H1 (cell line): Measurements from ENCODE around the gene ZNF609. TPM values are rescaled to one million over a fixed set of nuclear protein-coding genes. Genes with fewer than 3 reads are reported as not detected.

ENCODE experiments used
- CTCF ChIA-PET: fragments of 300-600 bp; sonication (Branson Sonifier 250); formaldehyde crosslinking; loops from one replicate; lab custom pipeline; 2021; ENCODE audit not compliant: partially characterized antibody; lab: Charles Lee
- POLR2A ChIA-PET: fragments of 300-600 bp; sonication (Branson Sonifier 250); formaldehyde crosslinking; loops from one replicate; lab custom pipeline; 2021; ENCODE audit warnings: inconsistent platforms; ENCODE audit not compliant: partially characterized antibody; lab: Charles Lee
- DNase-seq, 2 experiments: peaks; one replicate each; pipeline versions ENCODE4 v3.0.0 to v3.0.0-alpha.2; 2010 to 2022; ENCODE audit warnings: low spot score in 2 of 2, low read depth in 1 of 2, mixed read lengths in 1 of 2
- FAIRE-seq: peaks from 2 replicates; lab custom pipeline; 2011; peaks lifted over from hg19 to GRCh38; lab: Jason Lieb, UNC
- H2AFZ ChIP-seq: 2 replicates; pipeline ENCODE4 v1.8.1; 2012; ENCODE audit warnings: low read length, inconsistent platforms
- H2AK5ac ChIP-seq: 2 replicates; pipeline ENCODE4 v1.6.1; 2013; ENCODE audit warnings: low read depth, low read length
- H2BK120ac ChIP-seq: replicated peaks from 2 replicates; pipeline ENCODE3; 2013; ENCODE audit warnings: low read depth, low read length, inconsistent platforms
- H2BK12ac ChIP-seq: 2 replicates; pipeline ENCODE4 v1.6.1; 2013; ENCODE audit warnings: low read depth, low read length
- H2BK15ac ChIP-seq: 2 replicates; pipeline ENCODE4 v1.6.1; 2013; ENCODE audit warnings: low read length
- H2BK20ac ChIP-seq: 2 replicates; pipeline ENCODE4 v1.6.1; 2013; ENCODE audit warnings: low read length
- H2BK5ac ChIP-seq: 2 replicates; pipeline ENCODE4 v1.6.1; 2013; ENCODE audit warnings: low read depth, low read length
- H3K14ac ChIP-seq: 2 replicates; pipeline ENCODE4 v1.6.1; 2013; ENCODE audit warnings: inconsistent platforms; ENCODE audit not compliant: insufficient read length
- H3K18ac ChIP-seq: 2 replicates; pipeline ENCODE4 v1.6.1; 2013; ENCODE audit warnings: low read length; ENCODE audit errors: extremely low read depth
- H3K23ac ChIP-seq: 2 replicates; pipeline ENCODE4 v1.6.1; 2013; ENCODE audit warnings: inconsistent platforms; ENCODE audit not compliant: insufficient read length
- H3K23me2 ChIP-seq: 2 replicates; pipeline ENCODE4 v1.6.1; 2013; ENCODE audit warnings: low read depth, low read length
- H3K27ac ChIP-seq: 2 replicates; pipeline ENCODE4 v1.6.1; 2011; ENCODE audit warnings: low read depth, low read length, inconsistent platforms
- H3K27me3 ChIP-seq, 4 experiments: replicated peaks in 1 of 4; 1 replicate in 1 of 4; 2 replicates in 3 of 4; pipeline versions ENCODE4 v1.6.1 to v1.8.1; 2011 to 2013; ENCODE audit warnings: low read length in 3 of 4, mild to moderate bottlenecking in 3 of 4, inconsistent platforms in 2 of 4, mixed read lengths in 2 of 4, moderate library complexity in 1 of 4; ENCODE audit not compliant: control insufficient read depth in 3 of 4, insufficient read depth in 3 of 4; ENCODE audit errors: extremely low read depth in 1 of 4
- H3K36me3 ChIP-seq, 4 experiments: 2 replicates each; pipeline versions ENCODE4 v1.6.1 to v1.8.1; 2011 to 2013; ENCODE audit warnings: mild to moderate bottlenecking in 4 of 4, low read length in 3 of 4, moderate library complexity in 2 of 4, control low read depth in 1 of 4, inconsistent platforms in 1 of 4; ENCODE audit not compliant: insufficient read depth in 4 of 4, control insufficient read depth in 2 of 4
- H3K4ac ChIP-seq: replicated peaks from 2 replicates; pipeline ENCODE3; 2013; ENCODE audit warnings: low read length, low read depth, mixed read lengths, inconsistent platforms; ENCODE audit not compliant: insufficient read length
- H3K4me1 ChIP-seq, 4 experiments: replicated peaks in 1 of 4; 1 replicate in 1 of 4; 2 replicates in 3 of 4; pipeline versions ENCODE4 v1.6.1 to v1.8.1; 2011 to 2013; ENCODE audit warnings: low read length in 3 of 4, inconsistent platforms in 2 of 4, mixed read lengths in 1 of 4; ENCODE audit not compliant: insufficient read depth in 4 of 4, control insufficient read depth in 3 of 4
- H3K4me2 ChIP-seq, 2 experiments: 2 replicates each; pipeline versions ENCODE4 v1.6.1 to v1.8.1; 2011 to 2013; ENCODE audit warnings: low read depth in 2 of 2, low read length in 2 of 2, control low read depth in 1 of 2, inconsistent platforms in 1 of 2, mild to moderate bottlenecking in 1 of 2; ENCODE audit not compliant: insufficient read depth in 1 of 2
- H3K4me3 ChIP-seq, 4 experiments: fragments of 200-600, 300-600 bp in 1 of 4; sonication (generic), shearing (Covaris generic), sonication (Bioruptor Twin) in 1 of 4; 2 replicates each; pipeline versions ENCODE4 v1.5.1 to v1.8.1; 2011 to 2016; ENCODE audit warnings: low read length in 4 of 4, low read depth in 3 of 4, control low read depth in 2 of 4, inconsistent platforms in 2 of 4, mild to moderate bottlenecking in 2 of 4, mixed read lengths in 1 of 4, moderate library complexity in 1 of 4; ENCODE audit not compliant: insufficient read depth in 2 of 4; ENCODE audit errors: extremely low read depth in 1 of 4
- H3K56ac ChIP-seq: replicated peaks from 2 replicates; pipeline ENCODE3; 2013; ENCODE audit warnings: low read depth, mild to moderate bottlenecking, mixed read lengths, low read length, inconsistent platforms; ENCODE audit not compliant: insufficient read length
- H3K79me1 ChIP-seq: 2 replicates; pipeline ENCODE4 v1.6.1; 2013; ENCODE audit warnings: low read depth, low read length, control low read depth
- H3K79me2 ChIP-seq, 2 experiments: 2 replicates each; pipeline versions ENCODE4 v1.6.1 to v1.8.1; 2012 to 2013; ENCODE audit warnings: low read length in 2 of 2, mild to moderate bottlenecking in 2 of 2, inconsistent platforms in 1 of 2; ENCODE audit not compliant: insufficient read depth in 2 of 2, control insufficient read depth in 1 of 2
- H3K9ac ChIP-seq, 4 experiments: replicated peaks in 1 of 4; 1 replicate in 1 of 4; 2 replicates in 3 of 4; pipeline versions ENCODE4 v1.6.1 to v1.8.1; 2011 to 2013; ENCODE audit warnings: low read depth in 3 of 4, low read length in 3 of 4, control low read depth in 2 of 4, mild to moderate bottlenecking in 2 of 4, moderate library complexity in 2 of 4, inconsistent platforms in 1 of 4; ENCODE audit errors: extremely low read depth in 1 of 4
- H3K9me3 ChIP-seq, 2 experiments: 2 replicates each; pipeline versions ENCODE4 v1.6.1 to v1.8.1; 2012 to 2013; ENCODE audit warnings: mild to moderate bottlenecking in 2 of 2, moderate library complexity in 2 of 2, control low read depth in 1 of 2, inconsistent platforms in 1 of 2, low read depth in 1 of 2, low read length in 1 of 2, mixed read lengths in 1 of 2; ENCODE audit not compliant: insufficient read depth in 2 of 2
- H4K20me1 ChIP-seq, 2 experiments: replicated peaks in 1 of 2; 2 replicates each; pipeline versions ENCODE3 to v1.8.1; 2011 to 2013; ENCODE audit warnings: inconsistent platforms in 2 of 2, low read length in 2 of 2, mild to moderate bottlenecking in 1 of 2; ENCODE audit not compliant: insufficient read depth in 2 of 2, control insufficient read depth in 1 of 2
- H4K5ac ChIP-seq: 2 replicates; pipeline ENCODE4 v1.6.1; 2013; ENCODE audit warnings: low read length, low read depth, mixed read lengths, inconsistent platforms; ENCODE audit not compliant: insufficient read length
- H4K8ac ChIP-seq: 2 replicates; pipeline ENCODE4 v1.8.0; 2013; ENCODE audit warnings: mild to moderate bottlenecking, moderate library complexity, low read length, inconsistent platforms; ENCODE audit not compliant: insufficient read depth; ENCODE audit errors: extremely low read depth
- H4K91ac ChIP-seq: replicated peaks from 2 replicates; pipeline ENCODE3; 2013; ENCODE audit warnings: low read length, mixed read lengths, inconsistent platforms; ENCODE audit not compliant: insufficient read length
- ASH2L ChIP-seq: fragments of 200-600, 300-600 bp; sonication (generic); IDR thresholded peaks from one replicate; pipeline ENCODE4 v1.7.1; 2017; ENCODE audit warnings: low read length
- BRCA1 ChIP-seq: IDR thresholded peaks from 2 replicates; pipeline ENCODE4 v1.6.1; 2012; ENCODE audit warnings: low read depth, low read length, improper control_type of control experiment
- CBX8 ChIP-seq: fragments of 300-800, 300-1000 bp; sonication (generic); IDR thresholded peaks from 2 replicates; pipeline ENCODE4 v1.7.1; 2016; ENCODE audit warnings: low read depth, low read length, borderline replicate concordance
- CHD1 ChIP-seq: IDR thresholded peaks from 2 replicates; pipeline ENCODE4 v1.6.1; 2012; ENCODE audit warnings: low read depth, low read length, improper control_type of control experiment
- EZH2 ChIP-seq: fragments of 200-600 bp; sonication (generic); IDR thresholded peaks from 2 replicates; pipeline ENCODE4 v1.7.1; 2012; ENCODE audit warnings: low read depth, mild to moderate bottlenecking, moderate library complexity, low read length, inconsistent platforms; ENCODE audit not compliant: severe bottlenecking
- HDAC2 ChIP-seq, 2 experiments: fragments of 300-600 bp in 1 of 2; sonication (generic) in 1 of 2; IDR thresholded peaks; 2 replicates each; pipeline ENCODE4 v1.6.1; 2011 to 2012; ENCODE audit warnings: low read depth in 2 of 2, low read length in 2 of 2, mild to moderate bottlenecking in 2 of 2, moderate library complexity in 2 of 2, borderline replicate concordance in 1 of 2, inconsistent platforms in 1 of 2
- RFX5 ChIP-seq: IDR thresholded peaks from 2 replicates; pipeline ENCODE4 v1.6.1; 2011; ENCODE audit warnings: low read depth, low read length, improper control_type of control experiment, borderline replicate concordance
- SRF ChIP-seq: IDR thresholded peaks from 2 replicates; pipeline ENCODE4 v1.6.1; 2011; ENCODE audit warnings: mild to moderate bottlenecking, low read depth, low read length, moderate library complexity
- WGBS, 2 experiments: shearing (Covaris generic) in 1 of 2; methylation state at CpG; one replicate each; pipeline versions ENCODE4 v1.1.6 to v1.1.7; 2013 to 2015; ENCODE audit warnings: low lambda C conversion rate in 2 of 2, mixed read lengths in 2 of 2, inconsistent platforms in 1 of 2, low coverage in 1 of 2, missing lambda C conversion rate in 1 of 2; ENCODE audit not compliant: insufficient replicate concordance in 2 of 2, insufficient coverage in 1 of 2, insufficient read length in 1 of 2; ENCODE audit errors: extremely low coverage in 1 of 2, missing lambda C conversion rate in 1 of 2; 5-methylcytosine and 5-hydroxymethylcytosine counted together
- polyA plus RNA-seq, 7 experiments: library from polyadenylated mRNA; depleted of rRNA in 3 of 7; stranded (reverse) in 5 of 7; unstranded in 2 of 7; fragments of >200 nt in 5 of 7; fragments of 200-250 nt in 2 of 7; gene quantifications; 1 replicate in 5 of 7; 2 replicates in 1 of 7; 4 replicates in 1 of 7; pipeline versions ENCODE4 v1.2.1 to v1.2.3, GENCODE V29; 2011 to 2013; ENCODE audit warnings: missing spikeins in 2 of 7, mixed read lengths in 2 of 7
- total RNA-seq: library from RNA; stranded (reverse); fragmentation: NEBNext Ultra II Directional; extraction: Animal tissue kit (Norgen Biotek cat#: 25700); gene quantifications from 2 replicates; pipeline ENCODE4 v1.2.1, GENCODE V29; 2021
- TF ChIP-seq, protein P1 (sequence below), 3 experiments: IDR thresholded peaks; 1 replicate in 2 of 3; 2 replicates in 1 of 3; pipeline versions ENCODE4 v1.5.1 to v1.6.1; 2011; ENCODE audit warnings: low read length in 3 of 3, mild to moderate bottlenecking in 3 of 3, inconsistent platforms in 2 of 3, low read depth in 1 of 3, moderate library complexity in 1 of 3; ENCODE audit not compliant: insufficient read depth in 1 of 3; ENCODE audit errors: control extremely low read depth in 1 of 3

ZNF609 gene
- total and polyA plus RNA-seq, 2 of the 8 experiments (the other 6 are each of a cell fraction or from before 2014, with no cell fraction given) = 15.5 to 47.8 TPM

DNA sequence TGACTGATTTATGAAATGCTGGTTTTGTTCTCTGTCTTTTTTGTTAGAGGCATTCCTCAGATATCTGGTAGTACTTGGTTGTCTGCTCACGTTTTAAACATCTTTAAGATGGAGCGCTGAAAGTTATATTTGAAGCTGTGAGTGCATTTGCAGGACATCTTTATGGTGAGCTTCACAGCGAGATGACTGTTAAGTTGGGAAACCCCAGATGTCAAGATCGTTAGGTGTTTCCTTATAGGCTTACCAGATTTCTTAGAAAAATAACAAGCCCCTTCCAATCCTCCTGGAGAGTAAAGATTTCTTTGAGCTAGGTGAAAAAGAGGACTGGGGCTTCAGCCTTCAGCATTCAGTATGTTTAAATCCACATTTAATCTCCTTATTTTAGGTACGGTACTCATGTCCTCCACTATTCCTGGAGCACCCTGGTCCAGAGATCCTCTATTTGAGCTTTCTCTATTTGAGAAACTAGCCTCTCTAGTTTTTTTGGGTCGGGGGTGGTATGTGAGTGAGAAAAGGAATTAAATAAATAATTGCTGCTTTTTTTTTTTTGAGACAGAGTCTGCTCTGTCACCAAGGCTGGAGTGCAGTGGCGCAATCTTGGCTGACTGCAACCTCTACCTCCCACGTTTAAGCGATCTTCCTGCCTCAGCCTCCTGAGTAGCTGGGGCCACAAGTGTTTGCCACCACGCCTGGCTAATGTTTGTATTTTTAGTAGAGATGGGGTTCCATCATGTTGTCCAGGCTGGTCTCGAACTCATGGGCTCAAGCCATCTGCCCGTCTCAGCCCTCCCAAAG, 72.3 kb downstream of the ZNF609 start:
- Histone ChIP-seq H3K4me3 (no peak overlapping the region), H2BK20ac (no peak overlapping the region), H2AFZ (no peak overlapping the region), H3K23ac (no peak overlapping the region), H3K14ac (no peak overlapping the region), H3K27ac (no peak overlapping the region), H2AK5ac (no peak overlapping the region), H3K79me2 (peaks cover 9 to 85% of the 10 kb centered on the region in 2 experiments), H3K18ac (no peak overlapping the region), H2BK120ac (no peak overlapping the region), H3K4me1 (no peaks in the 10 kb centered on the region), H2BK5ac (no peak overlapping the region), H3K23me2 (no peaks in the 10 kb centered on the region; the same call in 1 of the 2 replicates), H2BK12ac (no peak overlapping the region), H3K9ac (no peak overlapping the region), H3K56ac (no peak overlapping the region), H4K8ac (no peak overlapping the region), H3K27me3 (no peaks in the 10 kb centered on the region), H2BK15ac (no peak overlapping the region), H4K91ac (no peak overlapping the region), H4K20me1 (peaks cover 3 to 10% of the 10 kb centered on the region in 2 experiments), H3K4ac (no peak overlapping the region), H3K9me3 (no peaks in the 10 kb centered on the region), H3K4me2 (no peak overlapping the region), H3K79me1 (peaks cover 5% of the 10 kb centered on the region), H3K36me3 (no peaks in the 10 kb centered on the region; a peak in 1 of 8 replicates), H4K5ac (no peak overlapping the region)
- no peak for DNase-seq
- 91% methylated on average over 12 of the region's 12 CpGs; no CpG with 5 or more reads in 1 of the 2 experiments for WGBS, 2 experiments
- POLR2A ChIA-PET = interaction anchor here (1.1 kb wide), 1 partner anchor 9 kb away, joined by 3 read pairs; no protein-coding TSS in a partner anchor
- no peak for FAIRE-seq
- CTCF ChIA-PET = interaction anchor here (1.9 kb wide), 1 partner anchor 149 kb away, joined by 6 read pairs; no protein-coding TSS in a partner anchor
- no peak for TF ChIP-seq CBX8
- TF ChIP-seq SRF = no peak
- TF ChIP-seq BRCA1 = no peak
- no peak for TF ChIP-seq RFX5
- no peak for TF ChIP-seq HDAC2 (IDR thresholded peaks at IDR 0.05; ENCODE audit: borderline replicate concordance in 1 of 2, low read depth in 2 of 2, low read length in 2 of 2)
- TF ChIP-seq, protein P1, sequence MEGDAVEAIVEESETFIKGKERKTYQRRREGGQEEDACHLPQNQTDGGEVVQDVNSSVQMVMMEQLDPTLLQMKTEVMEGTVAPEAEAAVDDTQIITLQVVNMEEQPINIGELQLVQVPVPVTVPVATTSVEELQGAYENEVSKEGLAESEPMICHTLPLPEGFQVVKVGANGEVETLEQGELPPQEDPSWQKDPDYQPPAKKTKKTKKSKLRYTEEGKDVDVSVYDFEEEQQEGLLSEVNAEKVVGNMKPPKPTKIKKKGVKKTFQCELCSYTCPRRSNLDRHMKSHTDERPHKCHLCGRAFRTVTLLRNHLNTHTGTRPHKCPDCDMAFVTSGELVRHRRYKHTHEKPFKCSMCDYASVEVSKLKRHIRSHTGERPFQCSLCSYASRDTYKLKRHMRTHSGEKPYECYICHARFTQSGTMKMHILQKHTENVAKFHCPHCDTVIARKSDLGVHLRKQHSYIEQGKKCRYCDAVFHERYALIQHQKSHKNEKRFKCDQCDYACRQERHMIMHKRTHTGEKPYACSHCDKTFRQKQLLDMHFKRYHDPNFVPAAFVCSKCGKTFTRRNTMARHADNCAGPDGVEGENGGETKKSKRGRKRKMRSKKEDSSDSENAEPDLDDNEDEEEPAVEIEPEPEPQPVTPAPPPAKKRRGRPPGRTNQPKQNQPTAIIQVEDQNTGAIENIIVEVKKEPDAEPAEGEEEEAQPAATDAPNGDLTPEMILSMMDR (IDR thresholded peaks at IDR 0.05; ENCODE audit: control extremely low read depth in 1 of 3, insufficient read depth in 1 of 3, low read depth in 1 of 3, low read length in 3 of 3) = no peak
- no peak for TF ChIP-seq ASH2L
- TF ChIP-seq CHD1 = no peak
- no peak for TF ChIP-seq EZH2
